HG03432 (cell line): ENCODE data around the gene PNLDC1.
A peak's percentile ranks its signal among the peaks of the same experiment; 100 is the strongest.
"Not testable (repeated sequence)": the region's sequence is repeated elsewhere in the genome, so short reads cannot be mapped to it uniquely, and the experiment has no call there.

ENCODE experiments used
- ATAC-seq: cut with Tn5 transposase; IDR thresholded peaks from one replicate; pipeline ENCODE4 v1.9.1; 2021; ENCODE audit warnings: mild to moderate bottlenecking, moderate library complexity; ENCODE audit not compliant: unreplicated experiment

The PNLDC1 gene

DNA sequence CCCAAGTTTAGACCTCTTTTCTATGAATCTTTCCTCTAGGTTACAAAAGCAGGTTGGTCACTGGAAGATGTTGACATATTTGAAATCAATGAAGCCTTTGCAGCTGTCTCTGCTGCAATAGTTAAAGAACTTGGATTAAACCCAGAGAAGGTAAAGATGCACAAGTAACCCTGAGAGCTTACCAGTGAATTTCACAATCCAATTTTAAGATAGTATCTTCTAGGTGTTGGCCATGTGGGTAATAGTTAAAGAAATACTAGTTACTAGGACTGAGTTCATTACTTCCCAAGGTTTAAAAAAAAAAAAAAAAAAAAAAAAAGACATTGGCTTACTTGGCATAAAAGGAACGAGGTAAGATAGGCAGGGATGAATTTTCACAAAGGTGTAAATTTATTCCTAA is 21.9 kb upstream of the PNLDC1 start:
- ATAC-seq: no peak

DNA sequence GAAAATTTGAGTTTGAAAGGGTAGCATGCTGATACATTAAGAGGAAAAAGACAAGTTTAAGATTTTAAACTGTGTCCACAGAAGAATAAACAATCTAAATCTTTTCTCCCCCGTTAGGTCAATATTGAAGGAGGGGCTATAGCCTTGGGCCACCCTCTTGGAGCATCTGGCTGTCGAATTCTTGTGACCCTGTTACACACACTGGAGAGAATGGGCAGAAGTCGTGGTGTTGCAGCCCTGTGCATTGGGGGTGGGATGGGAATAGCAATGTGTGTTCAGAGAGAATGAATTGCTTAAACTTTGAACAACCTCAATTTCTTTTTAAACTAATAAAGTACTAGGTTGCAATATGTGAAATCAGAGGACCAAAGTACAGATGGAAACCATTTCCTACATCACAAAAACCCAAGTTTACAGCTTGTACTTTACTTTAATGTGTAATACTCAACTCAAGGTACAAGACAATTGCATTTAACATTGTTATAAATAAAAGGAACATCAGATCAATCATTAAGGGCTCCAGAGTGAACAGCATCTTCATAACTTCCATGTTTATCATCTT is 21.5 kb upstream of the PNLDC1 start:
- ATAC-seq: no peak

DNA sequence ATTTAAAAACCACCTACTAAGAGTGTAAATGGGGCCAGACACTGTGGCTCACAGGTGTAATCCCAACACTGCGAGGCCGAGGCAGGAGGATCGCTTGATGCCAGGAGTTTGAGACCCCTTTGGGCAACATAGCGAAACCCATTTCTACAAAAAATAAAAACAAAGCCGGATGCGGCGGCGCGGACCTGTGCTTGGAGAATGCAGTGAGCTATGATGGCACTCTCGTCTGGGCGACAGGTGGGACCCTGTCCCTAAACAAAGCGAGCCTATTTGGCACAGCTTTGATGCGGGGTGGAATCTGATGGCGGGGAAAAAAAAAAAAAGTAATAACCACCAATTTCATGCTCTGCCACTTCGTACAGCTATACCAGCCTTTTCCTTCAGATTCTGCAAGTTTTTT is 11.8 kb upstream of the PNLDC1 start:
- no peak for ATAC-seq

DNA sequence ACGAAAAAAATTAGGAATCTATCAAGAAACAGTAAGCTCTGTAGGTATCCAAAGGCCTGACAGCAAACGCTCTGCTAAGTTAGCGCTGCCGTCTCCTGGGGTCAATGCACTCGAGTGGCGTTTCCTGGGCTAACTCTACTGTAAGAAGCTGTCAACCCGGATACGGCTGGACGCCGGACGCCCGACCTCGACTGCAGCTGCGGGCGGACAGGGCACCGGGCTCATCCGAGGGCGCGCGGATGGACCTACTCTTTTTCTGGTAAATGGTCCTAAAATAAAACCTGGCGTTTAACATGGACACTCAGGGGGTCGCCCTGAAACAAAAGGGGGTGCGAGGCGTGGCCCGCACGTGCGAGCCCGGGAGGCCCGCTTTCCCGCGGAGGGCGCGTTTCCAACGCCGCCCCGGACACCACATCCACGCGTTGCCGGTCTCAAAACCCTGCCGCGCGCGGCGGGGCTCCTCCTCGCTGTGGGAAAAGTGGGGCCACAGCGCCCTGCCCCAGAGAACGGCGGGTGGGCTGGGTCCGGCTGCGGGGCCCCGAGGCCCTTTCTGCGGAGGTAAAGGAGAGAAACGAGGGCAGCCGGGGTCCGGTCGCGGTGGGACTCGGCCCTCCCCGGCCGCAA is 11.2 kb upstream of the PNLDC1 start:
- peak; percentile 8 for ATAC-seq

DNA sequence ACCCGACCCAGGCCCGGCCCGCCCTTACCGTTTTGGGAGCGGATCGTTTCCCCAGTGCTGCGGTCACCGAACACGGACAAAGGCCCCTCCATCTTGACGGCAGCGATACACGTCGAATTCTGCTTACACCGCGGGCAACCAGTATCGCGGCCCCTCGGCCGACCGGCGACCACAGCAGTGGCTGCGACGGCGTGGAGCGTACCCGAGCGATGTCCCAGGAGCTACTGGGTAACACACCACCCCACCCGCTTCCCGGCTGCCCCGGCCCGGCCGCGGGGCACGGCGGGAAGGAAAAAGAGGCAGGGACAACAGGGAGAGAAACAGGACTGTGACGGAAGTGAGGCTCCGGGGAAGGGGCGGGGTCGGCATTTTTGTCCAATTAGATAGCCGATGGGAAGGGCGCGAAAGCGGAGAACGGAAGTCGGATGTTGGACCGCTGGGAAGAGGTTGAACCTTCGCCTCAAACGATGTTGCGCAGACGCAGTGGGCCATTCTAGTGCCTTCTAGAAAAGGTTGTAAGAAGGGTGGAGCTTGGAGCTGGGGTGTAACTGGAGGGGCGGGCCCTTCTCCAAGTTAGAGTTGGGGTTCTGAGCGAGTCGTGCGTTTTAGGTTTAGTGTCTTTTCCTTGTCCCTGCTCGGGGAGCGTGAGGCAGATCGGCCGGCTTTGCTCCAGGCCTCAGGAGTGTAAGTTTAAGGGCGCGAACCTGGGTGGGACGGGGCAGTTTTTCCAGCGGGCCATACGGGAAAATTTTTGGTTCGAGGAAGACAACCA is 10.5 kb upstream of the PNLDC1 start, which contains the start of gene TCP1:
Gene TCP1 (minus strand): TSS at position 226 of the 772 bp plus-strand sequence. CDS start 134 bp downstream, at position 92.
- peak; percentile 76 for ATAC-seq

DNA sequence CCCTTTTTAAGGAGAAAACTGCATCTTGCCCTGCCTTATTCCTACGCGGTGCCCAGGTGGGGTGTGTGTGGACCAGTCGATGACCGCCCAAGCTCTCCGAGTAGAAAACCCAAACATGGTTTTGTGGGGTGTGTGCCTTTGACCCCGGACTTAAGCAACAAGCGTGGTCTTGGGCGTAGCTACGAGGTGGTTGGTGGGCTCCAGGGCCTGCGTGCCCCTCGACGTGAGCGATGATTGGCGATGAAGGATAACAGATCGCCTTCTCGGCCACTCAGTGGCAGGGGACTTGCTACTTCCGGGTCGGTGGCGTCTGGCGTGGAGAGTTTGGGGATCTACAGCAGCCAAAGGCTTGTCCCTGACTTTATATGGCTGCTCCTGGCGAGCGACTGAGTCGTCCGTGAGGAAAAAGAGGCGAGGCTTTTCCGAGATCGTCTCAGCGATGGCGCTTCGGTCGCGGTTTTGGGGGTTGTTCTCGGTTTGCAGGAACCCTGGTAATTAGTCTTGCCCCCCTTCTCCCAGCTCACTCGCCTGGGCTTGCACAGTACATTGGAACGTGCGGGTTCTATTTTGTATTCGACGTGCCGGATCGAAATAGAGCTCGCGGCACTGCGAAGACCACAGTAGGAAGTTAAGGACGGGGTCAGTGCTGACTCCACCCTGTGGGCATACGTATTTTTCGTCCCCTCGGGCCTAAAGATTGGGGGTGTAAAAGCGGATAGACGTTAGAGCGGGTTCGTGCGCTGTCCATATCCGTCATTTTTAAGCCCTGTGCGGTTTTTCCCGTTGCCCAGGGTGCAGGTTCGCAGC is 9.7 kb upstream of the PNLDC1 start, which contains the start of gene MRPL18:
Gene MRPL18 (plus strand): TSS at position 319 of the 807 bp plus-strand sequence. CDS start 121 bp downstream, at position 440.
- peak; percentile 82 for ATAC-seq

DNA sequence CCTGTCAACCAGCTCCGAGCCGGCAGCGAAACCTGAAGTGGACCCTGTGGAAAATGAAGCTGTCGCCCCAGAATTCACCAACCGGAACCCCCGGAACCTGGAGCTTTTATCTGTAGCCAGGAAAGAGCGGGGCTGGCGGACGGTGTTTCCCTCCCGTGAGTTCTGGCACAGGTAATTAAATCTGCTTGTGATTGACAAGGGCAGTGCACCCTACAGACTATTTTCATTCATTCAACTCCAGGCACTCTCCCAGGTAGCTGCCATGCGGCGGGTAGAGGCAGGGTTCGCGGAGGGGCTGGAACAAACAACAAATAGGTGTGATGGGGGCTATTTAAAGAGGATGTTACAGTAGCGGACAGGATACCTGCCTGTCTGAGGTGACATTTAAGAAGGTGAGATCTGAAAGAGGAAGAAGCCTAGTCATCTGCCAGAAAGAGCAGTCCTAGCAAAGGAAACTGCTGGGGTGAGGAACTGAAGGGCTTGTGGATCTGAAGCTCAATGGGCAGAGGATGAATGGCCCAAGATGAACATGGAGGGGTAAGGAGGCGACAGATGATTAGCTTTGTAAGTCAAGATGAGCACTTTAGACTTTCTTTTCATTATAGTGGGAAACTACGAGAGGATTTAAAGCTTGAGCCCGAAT is 9.0 kb upstream of the PNLDC1 start:
- ATAC-seq: no peak

DNA sequence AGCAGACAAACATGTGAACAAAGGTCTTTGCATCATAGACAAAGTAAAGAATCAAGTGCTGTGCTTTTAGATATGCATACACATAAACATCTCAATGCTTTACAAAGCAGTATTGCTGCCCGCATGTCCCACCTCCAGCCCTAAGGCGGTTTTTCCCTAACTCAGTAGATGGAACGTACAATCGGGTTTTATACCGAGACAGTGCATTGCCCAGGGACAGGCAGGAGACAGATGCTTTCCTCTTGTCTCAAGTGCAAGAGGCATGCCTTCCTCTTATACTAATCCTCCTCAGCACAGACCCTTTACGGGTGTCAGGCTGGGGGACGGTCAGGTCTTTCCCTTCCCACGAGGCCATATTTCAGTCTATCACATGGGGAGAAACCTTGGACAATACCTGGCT is 5.1 kb upstream of the PNLDC1 start:
- ATAC-seq: not testable (repeated sequence)

DNA sequence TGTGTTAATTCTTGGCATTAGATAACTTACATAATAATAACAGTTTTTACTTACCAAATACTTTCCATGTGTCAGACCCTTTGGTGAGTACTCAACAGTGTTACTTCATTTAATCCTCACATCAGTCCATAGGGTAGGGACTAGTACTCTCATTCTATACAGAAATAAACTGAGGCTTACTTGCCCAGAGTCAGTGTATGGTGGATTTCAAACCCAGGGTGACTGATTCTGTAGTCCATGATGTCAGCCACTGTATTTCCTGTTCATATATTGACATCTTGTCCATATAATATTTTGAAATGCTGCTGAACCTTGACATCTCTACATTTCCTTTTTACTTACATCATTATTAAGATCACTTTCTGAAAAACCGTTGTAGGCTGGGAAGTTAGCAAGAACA is 2.5 kb upstream of the PNLDC1 start:
- ATAC-seq: no peak

DNA sequence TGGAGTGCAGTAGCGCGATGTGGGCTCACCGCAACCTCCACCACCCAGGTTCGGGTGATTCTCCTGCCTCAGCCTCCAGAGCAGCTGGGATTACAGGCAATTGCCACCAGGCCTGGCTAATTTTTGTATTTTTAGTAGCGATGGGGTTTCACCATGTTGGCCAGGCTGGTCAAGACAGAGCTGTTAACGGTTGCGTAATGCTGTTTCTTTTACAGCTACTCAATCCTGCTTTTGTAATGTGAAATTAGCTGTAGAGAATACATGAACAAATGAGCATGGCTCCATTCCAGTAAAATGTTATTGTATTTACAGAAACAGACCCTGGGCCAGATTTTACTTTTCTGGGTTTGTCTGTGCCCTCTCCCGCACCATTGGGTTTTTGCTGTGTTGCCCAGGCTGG is 1.9 kb downstream of the PNLDC1 start:
- ATAC-seq: no peak

DNA sequence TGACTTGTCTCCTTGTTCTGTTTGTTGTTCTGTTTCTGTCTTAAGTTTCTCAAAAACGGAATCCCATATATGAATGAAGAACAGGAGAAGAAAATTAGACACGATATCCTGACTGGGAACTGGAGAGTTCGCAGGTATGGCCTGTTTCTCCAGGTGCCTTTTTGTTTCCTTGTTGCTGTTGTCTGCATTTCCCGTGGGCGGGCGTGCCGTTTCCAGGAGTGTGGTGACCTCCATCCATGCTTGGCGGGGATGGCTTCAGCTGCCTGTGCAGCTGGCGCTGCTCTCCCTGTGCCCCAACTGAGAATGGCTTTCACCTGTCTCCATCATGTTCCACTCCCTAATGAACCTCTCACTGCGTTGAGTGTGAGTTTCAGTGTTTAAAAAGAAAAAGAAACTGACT is 4.4 kb downstream of the PNLDC1 start:
- no peak for ATAC-seq

DNA sequence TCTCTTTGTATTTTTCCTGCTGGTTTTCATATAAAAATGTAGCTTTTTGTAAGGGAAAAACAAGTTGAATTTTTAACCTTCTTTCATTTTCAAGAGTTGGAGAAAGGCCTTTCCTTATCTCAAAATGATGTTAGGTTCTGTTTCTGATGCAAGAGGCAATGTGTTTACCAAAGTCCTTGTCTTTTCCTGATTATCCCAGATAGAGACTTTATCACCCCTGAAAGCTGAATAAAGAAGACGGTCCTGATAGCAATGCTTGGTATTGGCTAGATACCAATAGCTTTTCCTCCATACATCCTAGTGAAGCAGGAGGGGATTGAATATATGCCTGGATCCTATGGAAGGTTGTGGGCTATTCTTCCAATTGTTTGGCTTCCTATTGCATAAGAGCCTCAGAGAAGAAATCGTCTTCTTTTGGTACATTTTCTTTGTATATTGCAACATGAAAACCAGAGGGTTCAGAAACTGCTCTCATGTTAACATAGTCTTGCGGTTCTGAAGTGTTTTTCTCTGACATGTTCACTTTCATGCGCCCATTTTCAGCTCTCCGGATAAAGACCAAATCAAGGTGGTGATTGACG is 5.5 kb downstream of the PNLDC1 start:
- no peak for ATAC-seq

DNA sequence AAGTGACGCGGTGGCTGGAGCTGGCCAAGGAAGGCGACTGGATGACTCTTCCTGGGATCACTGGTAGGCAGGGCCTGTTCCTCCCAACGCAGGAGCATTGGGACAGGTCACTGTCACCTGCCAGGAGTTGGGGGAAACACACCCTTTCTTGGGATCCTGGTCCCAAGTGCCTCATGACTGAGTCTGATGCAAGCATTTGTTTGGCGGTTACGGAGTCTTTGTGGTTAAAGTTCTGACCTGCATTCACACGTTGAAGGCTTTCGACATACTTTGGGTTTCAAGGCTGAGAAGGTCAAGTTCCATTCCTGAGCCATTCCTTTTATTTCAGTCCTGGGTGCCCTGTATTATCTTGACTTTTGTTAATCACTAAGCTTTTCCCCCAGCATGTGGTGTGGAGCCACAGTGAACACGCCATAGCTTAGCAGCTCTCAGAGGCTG is 6.0 kb downstream of the PNLDC1 start:
- ATAC-seq: no peak

DNA sequence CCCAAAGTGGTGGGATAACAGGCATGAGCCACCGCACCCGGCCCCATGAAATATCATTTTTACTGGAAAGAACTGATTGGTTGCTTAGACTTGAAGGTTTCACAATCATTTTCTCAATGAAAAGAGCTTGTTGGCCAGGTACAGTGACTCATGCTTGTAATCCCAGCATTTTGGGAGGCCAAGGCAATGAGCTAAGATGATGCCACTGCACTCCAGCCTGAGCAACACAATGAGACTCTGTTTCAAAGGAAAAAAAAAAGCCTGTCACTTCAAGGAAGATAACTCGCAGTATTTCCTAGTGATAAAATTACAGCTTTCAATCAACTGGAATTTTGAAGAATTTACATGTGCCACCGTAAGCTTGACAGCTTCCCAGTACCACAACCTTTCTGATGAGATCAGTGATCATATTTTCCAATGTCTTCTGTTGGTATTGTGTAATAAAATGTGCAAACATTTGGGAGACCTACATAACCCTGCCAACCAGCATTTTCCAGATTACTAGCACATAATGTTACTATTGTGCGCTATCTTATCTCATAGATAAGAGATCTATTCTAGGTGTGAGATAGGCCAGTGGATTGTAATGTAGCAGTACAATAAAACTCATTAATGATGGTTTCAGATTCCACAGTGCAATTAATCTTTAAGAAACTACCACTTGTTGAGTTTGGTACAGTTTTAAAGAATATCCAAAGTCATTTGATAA is 7.2 kb downstream of the PNLDC1 start:
- ATAC-seq: no peak

DNA sequence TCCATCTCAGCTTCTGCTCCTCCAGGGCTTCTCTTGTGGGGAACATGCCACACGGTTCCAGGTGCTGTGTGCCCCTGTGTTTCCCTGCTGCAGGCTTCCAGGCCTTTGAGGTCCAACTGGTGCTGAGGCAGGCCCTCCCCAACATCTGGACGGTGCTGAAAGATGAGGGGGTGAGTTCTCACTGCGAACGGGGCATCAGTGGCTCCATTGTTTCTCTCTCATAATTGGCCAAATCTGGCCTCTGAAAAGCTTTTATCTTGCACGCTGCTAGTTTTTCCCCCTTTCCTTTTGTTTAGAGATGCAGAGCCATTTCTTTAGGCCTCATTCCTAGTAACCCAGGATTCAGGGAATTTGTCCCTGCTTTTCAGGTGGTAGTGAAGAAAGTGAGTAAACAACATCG is 8.6 kb downstream of the PNLDC1 start:
- ATAC-seq: no peak

DNA sequence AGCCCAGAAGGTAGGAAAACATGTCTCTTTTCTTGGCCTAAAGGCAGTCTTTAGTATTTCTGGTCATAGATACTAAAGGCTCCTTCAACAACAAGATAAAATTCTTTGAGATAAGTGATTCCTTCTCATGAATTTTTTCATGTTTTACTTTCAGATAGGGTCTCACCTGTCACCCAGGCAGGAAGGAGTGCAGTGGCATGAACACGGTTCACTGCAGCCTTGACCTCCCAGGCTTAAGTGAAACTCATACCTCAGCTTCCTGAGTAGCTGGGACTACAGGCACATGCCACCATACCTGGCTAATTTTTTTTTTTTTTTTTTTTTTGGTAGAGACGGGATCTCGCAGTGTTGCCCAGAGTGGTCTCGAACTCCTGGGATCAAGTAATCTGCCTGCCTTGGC is 9.1 kb downstream of the PNLDC1 start:
- no peak for ATAC-seq

DNA sequence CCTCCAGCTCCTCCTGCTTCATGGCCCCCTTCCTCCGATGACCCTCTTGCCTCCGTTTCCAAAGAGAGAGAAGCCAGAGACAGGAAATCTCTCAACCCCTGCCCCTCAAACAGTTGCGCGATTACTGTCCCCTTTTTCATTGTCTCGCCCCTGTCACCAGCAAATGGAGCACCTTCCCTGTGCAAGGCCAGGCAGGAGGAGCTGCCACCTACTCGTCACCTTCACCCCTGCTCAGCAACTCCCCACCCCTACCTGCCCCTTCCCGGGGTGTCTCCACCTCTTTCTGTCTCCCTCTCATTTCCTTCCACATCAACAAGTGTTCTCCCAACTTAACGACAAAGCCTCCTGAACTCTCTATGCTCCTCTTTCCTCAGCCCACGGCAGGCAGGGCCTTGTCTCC is 13.7 kb downstream of the PNLDC1 start:
- no peak for ATAC-seq

DNA sequence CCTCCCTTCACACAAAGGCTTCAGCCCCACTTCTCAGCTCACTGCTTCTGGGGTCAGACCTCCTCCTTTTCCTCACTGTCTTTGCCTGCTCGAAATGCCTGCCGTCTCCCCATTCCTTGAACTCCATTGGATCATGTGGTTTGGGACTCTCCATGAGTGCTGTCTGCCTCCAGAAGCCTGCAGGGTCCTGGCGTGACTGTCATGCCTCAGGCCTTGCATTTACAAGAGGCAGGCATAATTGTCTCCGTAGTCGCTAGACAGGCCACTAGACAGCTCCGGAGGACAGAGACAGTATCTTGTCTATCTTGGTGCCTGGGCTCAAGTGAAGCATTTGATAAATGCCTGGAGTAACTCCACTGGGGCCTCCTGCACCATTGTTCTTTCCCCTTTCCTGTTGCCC is 15.3 kb downstream of the PNLDC1 start:
- no peak for ATAC-seq

DNA sequence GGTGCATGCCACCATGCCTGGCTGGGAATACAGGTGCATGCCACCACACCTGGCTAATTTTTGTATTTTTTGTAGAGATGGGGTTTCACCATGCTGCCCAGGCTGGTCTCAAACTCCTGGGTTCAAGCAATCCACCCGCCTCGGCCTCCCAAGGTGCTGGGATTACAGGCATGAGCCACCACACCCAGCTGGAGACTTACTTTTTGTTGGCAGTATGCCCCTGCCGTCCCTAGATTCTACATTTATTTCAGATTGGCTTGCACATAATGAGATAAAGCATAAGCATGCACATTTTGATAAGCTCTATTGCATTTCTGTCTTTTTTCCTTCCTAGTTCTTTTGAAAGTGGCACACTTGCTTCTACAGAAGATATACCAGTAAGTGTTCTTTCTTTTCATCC is 16.7 kb downstream of the PNLDC1 start:
- not testable (repeated sequence) for ATAC-seq
